Uterus (tissue), 4 donors: ENCODE measurements around the gene MBLAC1. TPM values are rescaled to one million over a fixed set of nuclear protein-coding genes. Genes with fewer than 3 reads are reported as not detected.

Experiments used
- DNase-seq, 2 donors: peaks; one replicate each; pipeline ENCODE4 v3.0.0-alpha.2; 2019 to 2020
- H3K27ac ChIP-seq, 2 donors: fragments of 200-600 bp; sonication (generic); 1 replicate in 1 of 2; 2 replicates in 1 of 2; pipeline ENCODE4 v1.5.1; 2016 to 2018
- H3K27me3 ChIP-seq, 2 donors: fragments of 200-600 bp; sonication (generic); one replicate each; pipeline ENCODE4 v1.5.1; 2018 to 2019; ENCODE audit warnings: control low read depth in 1 of 2
- H3K36me3 ChIP-seq, 2 donors: fragments of 200-600 bp; sonication (generic); one replicate each; pipeline ENCODE4 v1.5.1; 2019; ENCODE audit warnings: control low read depth in 1 of 2
- H3K4me1 ChIP-seq, 2 donors: fragments of 200-600 bp; sonication (generic); one replicate each; pipeline ENCODE4 v1.5.1; 2018 to 2019; ENCODE audit warnings: control low read depth in 1 of 2
- H3K4me3 ChIP-seq, 2 donors: fragments of 200-600 bp; sonication (generic); 1 replicate in 1 of 2; 2 replicates in 1 of 2; pipeline ENCODE4 v1.5.1; 2018 to 2019; ENCODE audit warnings: mild to moderate bottlenecking in 1 of 2
- H3K9me3 ChIP-seq, 2 donors: fragments of 200-600 bp; sonication (generic); one replicate each; pipeline ENCODE4 v1.5.1; 2019; ENCODE audit warnings: control low read depth in 1 of 2
- CTCF ChIP-seq, 4 experiments: fragments of 200-600 bp in 2 of 4; fragments of 450-650 bp in 2 of 4; sonication (generic) in 2 of 4; IDR thresholded peaks; one replicate each; pipeline ENCODE4 v1.5.1; 2016 to 2019; ENCODE audit warnings: antibody characterized with exemption in 4 of 4, mild to moderate bottlenecking in 2 of 4, moderate library complexity in 1 of 4
- POLR2A ChIP-seq, 2 donors: fragments of 450-650 bp; IDR thresholded peaks; one replicate each; pipeline ENCODE4 v1.6.1; 2016; ENCODE audit warnings: antibody characterized with exemption in 2 of 2, mild to moderate bottlenecking in 1 of 2, moderate library complexity in 1 of 2
- intact Hi-C: fragments of 100-400 bp; cut with DNase I; formaldehyde crosslinking; loops from one replicate; pipeline ENCODE4 v1.15.1; 2023; ENCODE audit warnings: low total_unique reads
- microRNA counts, 2 donors: library from miRNA; unstranded; fragments of <30 nt; microRNA quantifications; one replicate each; lab custom pipeline; 2016 to 2017
- microRNA-seq: library from miRNA; unstranded; fragments of <30 nt; microRNA quantifications from one replicate; pipeline ENCODE4, GENCODE V29; 2016; ENCODE audit warnings: borderline microRNAs expressed, borderline replicate concordance
- small RNA-seq: library from RNA; depleted of rRNA; stranded (forward); fragments of <200 nt; gene quantifications from one replicate; pipeline ENCODE3, GENCODE V24; 2016
- total RNA-seq, 4 donors: library from RNA; depleted of rRNA in 3 of 4; stranded (reverse); fragments of >200 nt in 3 of 4; gene quantifications; one replicate each; pipeline versions ENCODE4 v1.1.0 to v1.2.4, GENCODE V29; 2014 to 2023
- donor health status: DM: yes; HTN: yes; CAD: no.

MBLAC1 gene
- total RNA-seq, 4 donors from 2014 or later: 1.3 to 12.4 (median 4.6) TPM

DNA sequence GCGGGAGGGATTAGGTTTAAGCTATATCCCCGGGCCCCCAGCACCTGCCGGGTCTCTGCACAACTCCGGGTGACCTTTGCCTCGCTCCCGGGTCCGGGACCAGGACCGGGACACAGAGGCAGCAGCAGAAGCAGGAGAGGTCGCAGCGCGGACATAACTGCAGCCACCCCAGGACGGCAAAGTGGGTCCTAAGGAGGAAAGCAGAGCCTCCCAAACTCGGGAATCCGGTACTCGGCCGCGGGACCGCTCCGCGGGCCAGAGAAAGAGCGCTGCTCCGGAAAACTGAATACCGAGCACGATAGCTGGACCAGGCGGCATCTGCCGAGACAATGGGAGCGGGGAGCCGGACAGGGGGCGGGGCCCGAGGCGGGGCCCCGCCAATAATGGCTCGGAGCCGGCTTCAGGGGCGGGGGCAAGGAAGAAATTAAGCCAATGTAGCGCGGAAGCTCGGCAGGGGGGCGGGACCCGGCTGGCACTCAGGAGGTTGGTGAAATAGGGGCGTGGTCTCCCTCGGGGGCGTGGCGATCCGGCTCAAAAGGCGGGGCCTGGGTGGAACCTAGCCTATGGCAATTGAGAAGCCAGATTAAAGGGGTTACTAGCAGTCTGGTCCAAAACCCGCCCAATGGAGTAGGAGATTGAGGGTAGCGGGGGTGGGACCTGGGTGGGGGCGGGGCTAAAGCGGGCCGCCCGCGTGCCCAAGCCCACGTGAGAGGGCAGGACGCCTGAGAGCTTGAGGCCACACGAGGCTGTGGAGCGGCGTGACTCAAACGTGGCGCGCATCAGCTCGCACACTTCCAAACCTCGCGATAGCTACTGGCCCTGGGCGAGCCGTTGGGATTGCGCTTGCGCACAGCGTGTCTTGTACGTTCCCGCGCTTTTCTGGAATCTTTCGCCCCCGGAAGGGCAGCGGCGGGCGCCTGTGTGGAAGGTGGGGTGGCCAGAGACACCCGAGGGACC, 50.6 kb downstream of the MBLAC1 start, which contains the start of the genes GPC2 and STAG3:
Gene GPC2 (minus strand): TSS at position 337 of the 957 bp plus-strand sequence. CDS start 182 bp downstream, at position 155.
Gene STAG3 (plus strand): TSS at position 874 of the 957 bp plus-strand sequence. CDS start 2,639 bp downstream, outside the sequence.
- Histone ChIP-seq H3K27me3 (no peaks in the 10 kb centered on the region), H3K4me1 (peaks cover 0 to 3% of the 10 kb centered on the region in 2 donors), H3K9me3 (no peaks in the 10 kb centered on the region), H3K4me3 (peak within 1 kb of the TSS; percentile 33 to 34), H3K36me3 (no peaks in the 10 kb centered on the region), H3K27ac (peak within 1 kb of the TSS in 1 of 2 donors; percentile 63)
- TF ChIP-seq CTCF (IDR thresholded peaks at IDR 0.05): no peak
- peak in 1 of 2 donors; percentile 23 for TF ChIP-seq POLR2A (IDR thresholded peaks at IDR 0.05)
- intact Hi-C loops: no loop called here
- DNase-seq: peak; percentile 94 to 95

MicroRNA genes within 50 kb of the gene (microRNA counts, 767-probe panel; counts per million panel counts)
- 4,873 to 5,524 counts per million in 2 donors for microRNA hsa-miR-106b-5p (lab: Ali Mortazavi, UCI)
- microRNA hsa-miR-25-3p (lab: Ali Mortazavi, UCI): 6,719 to 8,131 counts per million in 2 donors
- microRNA hsa-miR-93-5p (lab: Ali Mortazavi, UCI): 5,809 to 7,005 counts per million in 2 donors

Small RNA genes within 50 kb of the gene (microRNA-seq; reads per million reads assigned to microRNA genes)
- gene MIR106B (727 reads per million, percentile 78 among the genes with 10 or more reads in this experiment), gene MIR25 (439 reads per million, percentile 73 among the genes with 10 or more reads in this experiment), gene MIR4658 (not detected), gene MIR93 (1,466 reads per million, percentile 83 among the genes with 10 or more reads in this experiment)

Small RNA genes within 50 kb of the gene (small RNA-seq; reads per million reads assigned to genes)
- 7.0 reads per million, percentile 88 among the genes with 10 or more reads in this experiment for gene MIR106B
- gene MIR25: 213 reads per million, percentile 95 among the genes with 10 or more reads in this experiment
- gene MIR93: 12.2 reads per million, percentile 90 among the genes with 10 or more reads in this experiment

Other genes starting within 250 kb of the MBLAC1 start
- gene OR2AE1, start 249.9 kb upstream of the MBLAC1 start, total RNA-seq: not detected
- gene TRIM4, start 207.4 kb upstream of the MBLAC1 start, total RNA-seq: 10 to 100 TPM; 22.6 to 51.7 (median 44.3) TPM
- gene GJC3, start 197.3 kb upstream of the MBLAC1 start, total RNA-seq: under 1 TPM in 1 of 4 donors, not detected in 3; 0.79 TPM
- gene AZGP1, start 150.9 kb upstream of the MBLAC1 start, total RNA-seq: not detected
- 10 to 100 TPM; 20.9 to 96.7 (median 53.6) TPM for gene ZKSCAN1, start 111.4 kb upstream of the MBLAC1 start, total RNA-seq
- 10 to 100 TPM in 3 of 4 donors, 1 to 10 TPM in 1; 5.0 to 28.9 (median 17.0) TPM for gene ZSCAN21, start 77.2 kb upstream of the MBLAC1 start, total RNA-seq
- gene ZNF3, start 45.2 kb upstream of the MBLAC1 start, total RNA-seq: 10 to 100 TPM; 10.9 to 69.4 (median 50.3) TPM
- 100 to 1,000 TPM in 1 of 4 donors, 10 to 100 TPM in 3; 31.8 to 110 (median 53.1) TPM for gene COPS6, start 38.0 kb upstream of the MBLAC1 start, total RNA-seq
- gene MCM7, start 25.6 kb upstream of the MBLAC1 start, total RNA-seq: 10 to 100 TPM; 18.7 to 74.8 (median 43.3) TPM
- 10 to 100 TPM in 3 of 4 donors, 1 to 10 TPM in 1; 5.0 to 52.0 (median 33.6) TPM for gene AP4M1, start 25.3 kb upstream of the MBLAC1 start, total RNA-seq
- gene TAF6, start 7.6 kb upstream of the MBLAC1 start, total RNA-seq: 10 to 100 TPM; 23.5 to 68.9 (median 67.7) TPM
- 10 to 100 TPM in 2 of 4 donors, 1 to 10 TPM in 1, not detected in 1; 3.3 to 53.6 (median 24.7) TPM for gene CNPY4, start 7.3 kb upstream of the MBLAC1 start, total RNA-seq
- 100 to 1,000 TPM in 3 of 4 donors, 10 to 100 TPM in 1; 53.3 to 197 (median 115) TPM for gene LAMTOR4, start 22.0 kb downstream of the MBLAC1 start, total RNA-seq
- 10 to 100 TPM in 1 of 4 donors, 1 to 10 TPM in 3; 2.8 to 22.3 (median 5.7) TPM for gene TRAPPC14, start 31.8 kb downstream of the MBLAC1 start, total RNA-seq
- gene GAL3ST4, start 41.6 kb downstream of the MBLAC1 start, total RNA-seq: 10 to 100 TPM in 1 of 4 donors, 1 to 10 TPM in 1, under 1 TPM in 1, not detected in 1; 0.51 to 12.1 (median 7.5) TPM
- 1 to 10 TPM in 2 of 4 donors, under 1 TPM in 1, not detected in 1; under 0.01 to 9.3 (median 4.5) TPM for gene GPC2, start 50.4 kb downstream of the MBLAC1 start, total RNA-seq
- 1 to 10 TPM in 1 of 4 donors, under 1 TPM in 1, not detected in 2; 0.49 to 2.5 TPM for gene STAG3, start 51.0 kb downstream of the MBLAC1 start, total RNA-seq
- under 1 TPM in 1 of 4 donors, not detected in 3; 0.21 TPM for gene PVRIG, start 93.0 kb downstream of the MBLAC1 start, total RNA-seq
- not detected for gene SPDYE3, start 180.7 kb downstream of the MBLAC1 start, total RNA-seq
- 10 to 100 TPM; 13.4 to 66.1 (median 56.3) TPM for gene PILRB, start 231.2 kb downstream of the MBLAC1 start, total RNA-seq
- gene PILRA, start 246.5 kb downstream of the MBLAC1 start, total RNA-seq: 10 to 100 TPM in 1 of 4 donors, 1 to 10 TPM in 3; 3.3 to 20.6 (median 6.7) TPM